ENCODE data around the gene CNTNAP2.

CNTNAP2 gene

DNA sequence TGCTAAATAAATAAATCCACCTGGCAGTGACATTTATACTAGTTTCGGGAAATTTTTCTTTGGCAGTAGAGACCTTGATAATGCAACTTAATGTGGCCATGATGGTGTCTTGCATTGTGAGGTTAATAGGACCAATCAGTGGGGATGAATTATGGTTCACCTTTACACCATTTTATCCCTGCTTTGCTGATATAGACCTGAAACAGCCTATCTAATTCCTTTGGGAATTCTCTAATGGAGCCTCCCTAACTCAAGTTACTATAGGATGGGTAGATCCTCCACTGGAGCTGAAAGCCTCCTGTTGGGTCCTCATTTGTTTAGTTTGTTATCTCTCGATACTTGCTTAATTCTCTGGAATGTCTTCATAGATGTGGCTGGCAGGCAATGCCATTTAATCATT lies 276.7 kb downstream of the CNTNAP2 start:
- Histone ChIP-seq H3K4me2 (no peak overlapping the region), H4K20me1 (ENCODE audit: insufficient read depth) (no peaks in the 10 kb centered on the region), H3K79me2 (ENCODE audit: insufficient read depth, low read depth) (no peaks in the 10 kb centered on the region), H3K9ac (no peak overlapping the region), H3K27me3 (ENCODE audit: insufficient read depth, low read depth) (no peaks in the 10 kb centered on the region), H3K4me3 (IDR thresholded peaks at IDR 0.05; ENCODE audit: insufficient read depth, low read depth, low read length) (no peak overlapping the region), H3K36me3 (ENCODE audit: insufficient read depth) (no peaks in the 10 kb centered on the region), H2AFZ (ENCODE audit: low read depth) (no peak overlapping the region), H3K4me1 (ENCODE audit: low read depth, poor library complexity, severe bottlenecking) (no peaks in the 10 kb centered on the region), H3K27ac (no peak overlapping the region)
- TF ChIP-seq, protein P1, sequence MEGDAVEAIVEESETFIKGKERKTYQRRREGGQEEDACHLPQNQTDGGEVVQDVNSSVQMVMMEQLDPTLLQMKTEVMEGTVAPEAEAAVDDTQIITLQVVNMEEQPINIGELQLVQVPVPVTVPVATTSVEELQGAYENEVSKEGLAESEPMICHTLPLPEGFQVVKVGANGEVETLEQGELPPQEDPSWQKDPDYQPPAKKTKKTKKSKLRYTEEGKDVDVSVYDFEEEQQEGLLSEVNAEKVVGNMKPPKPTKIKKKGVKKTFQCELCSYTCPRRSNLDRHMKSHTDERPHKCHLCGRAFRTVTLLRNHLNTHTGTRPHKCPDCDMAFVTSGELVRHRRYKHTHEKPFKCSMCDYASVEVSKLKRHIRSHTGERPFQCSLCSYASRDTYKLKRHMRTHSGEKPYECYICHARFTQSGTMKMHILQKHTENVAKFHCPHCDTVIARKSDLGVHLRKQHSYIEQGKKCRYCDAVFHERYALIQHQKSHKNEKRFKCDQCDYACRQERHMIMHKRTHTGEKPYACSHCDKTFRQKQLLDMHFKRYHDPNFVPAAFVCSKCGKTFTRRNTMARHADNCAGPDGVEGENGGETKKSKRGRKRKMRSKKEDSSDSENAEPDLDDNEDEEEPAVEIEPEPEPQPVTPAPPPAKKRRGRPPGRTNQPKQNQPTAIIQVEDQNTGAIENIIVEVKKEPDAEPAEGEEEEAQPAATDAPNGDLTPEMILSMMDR (conservative IDR thresholded peaks at IDR 0.05; ENCODE audit: low read depth, low read length): no peak

DNA sequence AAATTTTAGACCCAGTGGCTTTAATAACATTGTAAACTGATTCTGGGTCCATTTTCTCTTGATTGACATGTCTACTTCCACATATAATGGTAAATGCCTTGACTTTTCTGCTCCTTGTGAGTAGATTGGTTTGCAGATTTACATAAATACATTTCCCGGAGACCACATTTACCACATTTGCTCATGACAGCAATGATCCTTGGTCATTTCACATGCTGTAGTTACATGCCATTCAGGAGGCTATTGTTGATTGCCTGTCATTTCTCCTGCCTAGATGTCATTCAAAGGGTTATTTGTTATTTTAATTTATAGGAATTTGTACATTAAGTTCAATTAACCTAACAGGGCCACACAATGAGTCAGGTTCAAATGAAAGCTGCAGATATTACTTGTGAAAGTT lies 280.5 kb downstream of the CNTNAP2 start:
- Histone ChIP-seq H3K4me2 (no peak overlapping the region), H3K79me2 (ENCODE audit: insufficient read depth, low read depth) (no peaks in the 10 kb centered on the region), H2AFZ (ENCODE audit: low read depth) (no peak overlapping the region), H3K27me3 (ENCODE audit: insufficient read depth, low read depth) (no peaks in the 10 kb centered on the region), H3K27ac (no peak overlapping the region), H3K36me3 (ENCODE audit: insufficient read depth) (no peaks in the 10 kb centered on the region), H4K20me1 (ENCODE audit: insufficient read depth) (no peaks in the 10 kb centered on the region), H3K4me3 (IDR thresholded peaks at IDR 0.05; ENCODE audit: insufficient read depth, low read depth, low read length) (no peak overlapping the region), H3K9ac (no peak overlapping the region), H3K4me1 (ENCODE audit: low read depth, poor library complexity, severe bottlenecking) (no peaks in the 10 kb centered on the region)
- TF ChIP-seq, protein P1 (conservative IDR thresholded peaks at IDR 0.05; ENCODE audit: low read depth, low read length): no peak

DNA sequence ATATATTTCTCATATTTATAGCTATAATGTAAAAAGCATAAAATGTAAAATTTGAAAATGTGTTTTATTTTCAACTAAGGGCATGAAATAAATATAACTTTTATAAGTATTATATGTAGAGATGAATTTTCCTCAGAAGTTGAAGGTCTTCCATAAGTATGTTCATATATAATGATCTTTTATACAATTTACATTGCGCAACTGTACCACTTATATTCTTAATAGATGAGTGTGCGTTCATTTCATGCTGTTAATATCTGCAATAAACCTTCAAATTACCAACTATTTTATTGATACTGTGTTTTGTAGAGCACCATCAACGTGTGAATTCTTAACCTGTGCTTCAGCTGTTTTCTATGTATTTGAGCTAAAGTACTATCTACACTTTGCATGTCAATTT lies 285.3 kb downstream of the CNTNAP2 start:
- no peak overlapping the region for H3K4me2 ChIP-seq
- TF ChIP-seq, protein P1 (conservative IDR thresholded peaks at IDR 0.05; ENCODE audit: low read depth, low read length): no peak
- H3K27me3 ChIP-seq (ENCODE audit: insufficient read depth, low read depth): no peaks in the 10 kb centered on the region
- H3K36me3 ChIP-seq (ENCODE audit: insufficient read depth): no peaks in the 10 kb centered on the region
- H3K4me1 ChIP-seq (ENCODE audit: low read depth, poor library complexity, severe bottlenecking): no peaks in the 10 kb centered on the region
- no peak overlapping the region for H3K9ac ChIP-seq
- H3K27ac ChIP-seq: no peak overlapping the region
- no peaks in the 10 kb centered on the region for H4K20me1 ChIP-seq (ENCODE audit: insufficient read depth)
- H2AFZ ChIP-seq (ENCODE audit: low read depth): no peak overlapping the region
- no peaks in the 10 kb centered on the region for H3K79me2 ChIP-seq (ENCODE audit: insufficient read depth, low read depth)
- H3K4me3 ChIP-seq (IDR thresholded peaks at IDR 0.05; ENCODE audit: insufficient read depth, low read depth, low read length): no peak overlapping the region

DNA sequence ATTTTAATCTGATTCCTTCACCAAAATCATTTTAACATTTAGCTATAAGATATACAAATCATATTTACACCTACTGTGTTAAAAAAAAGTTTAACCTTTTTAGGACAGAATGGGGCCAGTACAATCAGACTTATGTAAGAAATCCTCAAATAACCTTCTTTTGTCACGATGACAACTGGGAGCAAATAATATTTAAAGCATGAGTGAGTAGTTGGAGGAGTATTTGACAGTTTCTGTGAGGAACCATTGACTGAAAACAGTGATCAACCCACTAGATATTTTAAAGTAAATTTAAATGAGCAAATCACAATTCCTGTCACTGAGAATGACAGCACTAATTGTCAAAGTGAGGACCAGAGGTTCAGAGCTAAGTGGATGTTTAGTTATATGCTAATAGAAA lies 289.1 kb downstream of the CNTNAP2 start:
- no peak overlapping the region for H3K27ac ChIP-seq
- H3K9ac ChIP-seq: no peak overlapping the region
- H4K20me1 ChIP-seq (ENCODE audit: insufficient read depth): no peaks in the 10 kb centered on the region
- no peaks in the 10 kb centered on the region for H3K36me3 ChIP-seq (ENCODE audit: insufficient read depth)
- no peak overlapping the region for H3K4me3 ChIP-seq (IDR thresholded peaks at IDR 0.05; ENCODE audit: insufficient read depth, low read depth, low read length)
- H3K27me3 ChIP-seq (ENCODE audit: insufficient read depth, low read depth): no peaks in the 10 kb centered on the region
- TF ChIP-seq, protein P1 (conservative IDR thresholded peaks at IDR 0.05; ENCODE audit: low read depth, low read length): no peak
- no peak overlapping the region for H2AFZ ChIP-seq (ENCODE audit: low read depth)
- H3K4me2 ChIP-seq: no peak overlapping the region
- no peaks in the 10 kb centered on the region for H3K79me2 ChIP-seq (ENCODE audit: insufficient read depth, low read depth)
- H3K4me1 ChIP-seq (ENCODE audit: low read depth, poor library complexity, severe bottlenecking): no peaks in the 10 kb centered on the region

All from KMS-11 (cell line).